ENCODE results near the gene RENBP. TPM values are rescaled to one million over a fixed set of nuclear protein-coding genes. Genes with fewer than 3 reads are reported as not detected.

RENBP gene
- polyA plus RNA-seq, 4 donors, result 5.4 to 22.3 (median 14.5) TPM

GRCh38 chrX:153937056-153937455, 7.4 kb downstream of the RENBP start:
- DNase-seq (ENCODE audit: low read depth in 4 of 4, low spot score in 3 of 4), result no peak

GRCh38 chrX:153935326-153935851, 9.1 kb downstream of the RENBP start:
- DNase-seq (ENCODE audit: low read depth in 4 of 4, low spot score in 3 of 4), result no peak

- no peak for DNase-seq (ENCODE audit: low read depth in 4 of 4, low spot score in 3 of 4)
Measured at GRCh38 chrX:153934762-153935325, 9.6 kb downstream of the RENBP start, which contains the start of gene NAA10. Gene NAA10, minus strand, starts transcription at chrX:153935037. Its CDS starts 133 bp downstream, at chrX:153934904.

GRCh38 chrX:153934148-153934761, 10.2 kb downstream of the RENBP start:
- no peak for DNase-seq (ENCODE audit: low read depth in 4 of 4, low spot score in 3 of 4)

GRCh38 chrX:153933748-153934147, 10.7 kb downstream of the RENBP start:
- DNase-seq (ENCODE audit: low read depth in 4 of 4, low spot score in 3 of 4), result no peak

GRCh38 chrX:153932220-153932915, 12.1 kb downstream of the RENBP start:
- DNase-seq (ENCODE audit: low read depth in 4 of 4, low spot score in 3 of 4), result no peak

GRCh38 chrX:153931748-153932147, 12.7 kb downstream of the RENBP start:
- no peak for DNase-seq (ENCODE audit: low read depth in 4 of 4, low spot score in 3 of 4)

- no peak for DNase-seq (ENCODE audit: low read depth in 4 of 4, low spot score in 3 of 4)
Measured at GRCh38 chrX:153931151-153931550, 13.3 kb downstream of the RENBP start.

- no peak for DNase-seq (ENCODE audit: low read depth in 4 of 4, low spot score in 3 of 4)
Measured at GRCh38 chrX:153930011-153930910, 14.2 kb downstream of the RENBP start.

- DNase-seq (ENCODE audit: low read depth in 4 of 4, low spot score in 3 of 4), result no peak
Measured at GRCh38 chrX:153929576-153929975, 14.9 kb downstream of the RENBP start.

GRCh38 chrX:153928846-153929245, 15.6 kb downstream of the RENBP start:
- DNase-seq (ENCODE audit: low read depth in 4 of 4, low spot score in 3 of 4), result no peak

- peak; percentile 75 to 88 (median 83) for DNase-seq (ENCODE audit: low read depth in 4 of 4, low spot score in 3 of 4)
Measured at GRCh38 chrX:153927922-153928760, 16.3 kb downstream of the RENBP start.

- DNase-seq (ENCODE audit: low read depth in 4 of 4, low spot score in 3 of 4), result no peak
Measured at GRCh38 chrX:153927672-153927921, 16.8 kb downstream of the RENBP start.

GRCh38 chrX:153926858-153927671, 17.4 kb downstream of the RENBP start:
- DNase-seq (ENCODE audit: low read depth in 4 of 4, low spot score in 3 of 4), result no peak

- no peak for DNase-seq (ENCODE audit: low read depth in 4 of 4, low spot score in 3 of 4)
Measured at GRCh38 chrX:153926552-153926857, 17.9 kb downstream of the RENBP start.

GRCh38 chrX:153925739-153926551, 18.5 kb downstream of the RENBP start, which contains the start of gene ARHGAP4:
Gene ARHGAP4, minus strand, starts transcription at chrX:153926264. Its CDS starts 62 bp downstream, at chrX:153926202.
- DNase-seq (ENCODE audit: low read depth in 4 of 4, low spot score in 3 of 4), result no peak

- DNase-seq (ENCODE audit: low read depth in 4 of 4, low spot score in 3 of 4), result no peak
Measured at GRCh38 chrX:153925387-153925738, 19.1 kb downstream of the RENBP start.

- DNase-seq (ENCODE audit: low read depth in 4 of 4, low spot score in 3 of 4), result no peak
Measured at GRCh38 chrX:153924149-153924861, 20.1 kb downstream of the RENBP start.

All from left renal pelvis (tissue), 4 donors.